Tibial nerve (tissue), 4 donors: ENCODE data around the gene UNC93A.

ENCODE experiments used
- EP300 ChIP-seq, 2 donors: sonication (generic); formaldehyde crosslinking; IDR thresholded peaks; one replicate each; pipeline ENCODE4 v1.6.1; 2017; ENCODE audit warnings: antibody characterized with exemption in 2 of 2, mild to moderate bottlenecking in 1 of 2
- POLR2A ChIP-seq, 2 donors: fragments of 450-650 bp; IDR thresholded peaks; one replicate each; pipeline ENCODE4 v1.6.1; 2017; ENCODE audit warnings: antibody characterized with exemption in 2 of 2, mild to moderate bottlenecking in 2 of 2, moderate library complexity in 2 of 2
- TF ChIP-seq, protein P1 (sequence below), 5 experiments: fragments of 200-600 bp in 3 of 5; fragments of 450-650 bp in 2 of 5; sonication (generic) in 3 of 5; IDR thresholded peaks; one replicate each; pipeline ENCODE4 v1.5.1; 2016 to 2019; ENCODE audit warnings: antibody characterized with exemption in 5 of 5, mild to moderate bottlenecking in 3 of 5, moderate library complexity in 2 of 5

- TF ChIP-seq, protein P1, sequence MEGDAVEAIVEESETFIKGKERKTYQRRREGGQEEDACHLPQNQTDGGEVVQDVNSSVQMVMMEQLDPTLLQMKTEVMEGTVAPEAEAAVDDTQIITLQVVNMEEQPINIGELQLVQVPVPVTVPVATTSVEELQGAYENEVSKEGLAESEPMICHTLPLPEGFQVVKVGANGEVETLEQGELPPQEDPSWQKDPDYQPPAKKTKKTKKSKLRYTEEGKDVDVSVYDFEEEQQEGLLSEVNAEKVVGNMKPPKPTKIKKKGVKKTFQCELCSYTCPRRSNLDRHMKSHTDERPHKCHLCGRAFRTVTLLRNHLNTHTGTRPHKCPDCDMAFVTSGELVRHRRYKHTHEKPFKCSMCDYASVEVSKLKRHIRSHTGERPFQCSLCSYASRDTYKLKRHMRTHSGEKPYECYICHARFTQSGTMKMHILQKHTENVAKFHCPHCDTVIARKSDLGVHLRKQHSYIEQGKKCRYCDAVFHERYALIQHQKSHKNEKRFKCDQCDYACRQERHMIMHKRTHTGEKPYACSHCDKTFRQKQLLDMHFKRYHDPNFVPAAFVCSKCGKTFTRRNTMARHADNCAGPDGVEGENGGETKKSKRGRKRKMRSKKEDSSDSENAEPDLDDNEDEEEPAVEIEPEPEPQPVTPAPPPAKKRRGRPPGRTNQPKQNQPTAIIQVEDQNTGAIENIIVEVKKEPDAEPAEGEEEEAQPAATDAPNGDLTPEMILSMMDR (IDR thresholded peaks at IDR 0.05), result no peak
- no peak for TF ChIP-seq EP300 (IDR thresholded peaks at IDR 0.05)
- no peak for TF ChIP-seq POLR2A (IDR thresholded peaks at IDR 0.05)
Observed at GRCh38 chr6:167244064-167244960, 46.8 kb upstream of the UNC93A start.
